RWPE1 (cell line): ENCODE data around the gene B9D2.

Experiments
- CTCF ChIA-PET: fragments of 350-600 bp; sonication (Branson Sonifier 250); formaldehyde crosslinking; extraction: SDS; loops from one replicate; lab custom pipeline; 2021; lab: Yijun Ruan, JAX
- POLR2A ChIA-PET: fragments of 400-600 bp; formaldehyde crosslinking; extraction: SDS; loops from one replicate; lab custom pipeline; 2020; ENCODE audit warnings: antibody characterized with exemption; ENCODE audit not compliant: low non-redundant PET; lab: Yijun Ruan, JAX
- DNase-seq: peaks from one replicate; pipeline ENCODE4 v3.0.0; 2012; ENCODE audit warnings: low spot score
- H3K27ac ChIP-seq: fragments of 450-650 bp; 2 replicates; pipeline ENCODE4 v1.5.1; 2017
- CTCF ChIP-seq: fragments of 450-650 bp; conservative IDR thresholded peaks from 2 replicates; pipeline ENCODE4 v1.5.1; 2017; ENCODE audit warnings: low read depth, mild to moderate bottlenecking

B9D2 gene

GRCh38 chr19:41325947-41326706 is 37.8 kb downstream of the B9D2 start:
- no peak for TF ChIP-seq CTCF
- no peak for DNase-seq
- ChIA-PET CTCF (no interaction called here), POLR2A (interaction anchor here (0.6 kb wide), 1 partner anchor 64 kb away, joined by 13 read pairs; no protein-coding TSS in a partner anchor)
- peak overlapping the region; percentile 97 for H3K27ac ChIP-seq

GRCh38 chr19:41325640-41325946 is 38.4 kb downstream of the B9D2 start:
- ChIA-PET POLR2A (no interaction called here), CTCF (no interaction called here)
- no peak for DNase-seq
- TF ChIP-seq CTCF: no peak
- H3K27ac ChIP-seq: peak overlapping the region; percentile 97

GRCh38 chr19:41324921-41325639 is 38.9 kb downstream of the B9D2 start:
- TF ChIP-seq CTCF: no peak
- ChIA-PET POLR2A (no interaction called here), CTCF (no interaction called here)
- peak; percentile 84 for DNase-seq
- peak overlapping the region; percentile 97 for H3K27ac ChIP-seq

GRCh38 chr19:41324231-41324702 is 39.7 kb downstream of the B9D2 start:
- peak overlapping the region; percentile 97 for H3K27ac ChIP-seq
- CTCF ChIA-PET: no interaction called here
- DNase-seq: no peak
- POLR2A ChIA-PET: no interaction called here
- TF ChIP-seq CTCF: no peak

- TF ChIP-seq CTCF: no peak
- DNase-seq: peak; percentile 72
- ChIA-PET CTCF (interaction anchor here (0.7 kb wide), 2 partner anchors 9 to 39 kb away, joined by 3 to 4 read pairs; no protein-coding TSS in a partner anchor), POLR2A (interaction anchor here (0.7 kb wide), 1 partner anchor 24 kb away, joined by 3 read pairs; no protein-coding TSS in a partner anchor)
- peak overlapping the region; percentile 97 for H3K27ac ChIP-seq
Measured at GRCh38 chr19:41323430-41324125, 40.4 kb downstream of the B9D2 start.

GRCh38 chr19:41323023-41323422 is 40.9 kb downstream of the B9D2 start:
- DNase-seq: no peak
- ChIA-PET CTCF (interaction anchor here (0.7 kb wide), 1 partner anchor 9 kb away, joined by 3 read pairs; no protein-coding TSS in a partner anchor), POLR2A (no interaction called here)
- TF ChIP-seq CTCF: no peak
- H3K27ac ChIP-seq: peak overlapping the region; percentile 97
